ENCODE measurements around the gene STK33.

The STK33 gene

DNA sequence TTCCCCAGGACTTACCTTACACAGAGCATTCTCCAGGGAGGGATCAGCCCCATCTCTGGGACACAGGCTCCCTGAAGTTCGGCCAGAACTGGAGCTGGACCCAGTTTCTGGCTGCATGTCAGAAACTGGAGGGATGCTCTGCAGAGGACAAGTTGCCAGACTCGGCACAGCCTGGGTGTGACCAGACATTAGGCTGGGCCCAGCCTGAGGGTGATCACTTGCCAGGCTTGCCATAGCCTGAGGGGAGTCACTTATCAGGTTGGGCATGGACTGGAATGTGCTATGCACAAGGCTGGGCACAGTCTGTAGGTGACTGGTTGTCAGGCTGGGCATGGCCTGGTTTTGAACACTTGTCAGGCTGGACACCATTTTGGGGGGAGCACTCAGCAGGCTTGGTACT lies 30.7 kb upstream of the STK33 start:
- no peak overlapping the region for H3K27ac ChIP-seq (ENCODE audit: insufficient read depth, low read depth, low read length, poor library complexity, severe bottlenecking)

DNA sequence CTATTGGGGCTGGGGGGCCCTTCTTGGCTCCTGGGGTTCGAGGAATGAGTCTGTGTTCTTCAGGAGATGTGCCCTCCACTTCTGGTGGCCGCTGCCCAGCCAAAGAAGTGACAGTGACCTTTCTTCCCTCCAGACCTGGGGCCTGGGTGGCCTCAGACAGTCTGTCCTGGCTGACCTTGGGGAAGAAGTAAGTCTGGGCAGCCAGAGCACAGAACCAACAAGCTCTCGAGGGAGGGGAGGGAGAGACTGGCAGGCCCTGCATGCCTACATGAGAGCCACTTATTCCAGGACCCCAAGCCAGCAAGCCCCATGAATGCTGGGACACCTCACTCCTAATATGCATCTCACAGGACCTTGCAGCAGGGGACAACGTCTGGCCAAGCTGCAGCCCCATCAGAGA lies 27.1 kb upstream of the STK33 start:
- H3K9me3 ChIP-seq (ENCODE audit: control insufficient read depth, low read length), result no peaks in the 10 kb centered on the region
- no peaks in the 10 kb centered on the region for H3K27me3 ChIP-seq (ENCODE audit: control insufficient read depth, insufficient read depth, low read length, poor library complexity, severe bottlenecking)
- no peaks in the 10 kb centered on the region for H3K4me1 ChIP-seq (ENCODE audit: control insufficient read depth, insufficient read depth, low read length)
- 83 to 84% methylated on average over 4 of the region's 4 CpGs for WGBS, 2 experiments
- no peaks in the 10 kb centered on the region for H3K36me3 ChIP-seq (ENCODE audit: control insufficient read depth, insufficient read depth, low read length)
- no peak overlapping the region for H3K27ac ChIP-seq (ENCODE audit: insufficient read depth, low read depth, low read length, poor library complexity, severe bottlenecking)
- H3K4me3 ChIP-seq (ENCODE audit: insufficient read depth, low read depth, low read length), result no peak overlapping the region

More for the DNA sequence above, 30.7 kb upstream of the STK33 start:
- Histone ChIP-seq H3K4me1 (ENCODE audit: control insufficient read depth, insufficient read depth, low read length) (no peaks in the 10 kb centered on the region), H3K27me3 (ENCODE audit: control insufficient read depth, insufficient read depth, low read length, poor library complexity, severe bottlenecking) (no peaks in the 10 kb centered on the region), H3K4me3 (ENCODE audit: insufficient read depth, low read depth, low read length) (no peak overlapping the region), H3K9me3 (ENCODE audit: control insufficient read depth, low read length) (no peaks in the 10 kb centered on the region), H3K36me3 (ENCODE audit: control insufficient read depth, insufficient read depth, low read length) (no peaks in the 10 kb centered on the region)
- WGBS, 2 experiments, result 93 to 95% methylated on average over 2 of the region's 2 CpGs

DNA sequence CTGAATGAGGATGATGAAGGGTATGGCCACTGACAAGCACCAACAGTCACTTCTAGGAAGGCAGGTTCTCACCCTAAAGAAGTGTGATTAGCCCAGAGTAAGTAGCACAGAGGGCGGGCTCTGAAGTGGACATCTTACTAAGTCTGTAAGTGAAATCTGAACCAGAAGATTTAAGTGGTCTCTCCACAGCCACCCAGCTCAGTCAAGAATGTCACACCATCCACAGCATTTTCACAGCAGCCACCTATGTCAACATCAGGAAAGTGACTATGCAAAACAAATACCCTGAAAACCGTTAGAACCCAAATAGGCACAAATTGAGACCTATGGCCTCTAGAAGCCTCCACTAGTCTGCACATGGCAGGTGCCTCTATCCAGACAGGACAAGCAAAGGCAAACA lies 23.0 kb upstream of the STK33 start:
- peaks cover 4% of the 10 kb centered on the region for H3K4me1 ChIP-seq (ENCODE audit: control insufficient read depth, insufficient read depth, low read length)
- H3K4me3 ChIP-seq (ENCODE audit: insufficient read depth, low read depth, low read length), result no peak overlapping the region
- H3K36me3 ChIP-seq (ENCODE audit: control insufficient read depth, insufficient read depth, low read length), result no peaks in the 10 kb centered on the region
- no peaks in the 10 kb centered on the region for H3K9me3 ChIP-seq (ENCODE audit: control insufficient read depth, low read length)
- WGBS, 2 experiments, result 92 to 93% methylated on average over 2 of the region's 2 CpGs
- no peak overlapping the region for H3K27ac ChIP-seq (ENCODE audit: insufficient read depth, low read depth, low read length, poor library complexity, severe bottlenecking)
- H3K27me3 ChIP-seq (ENCODE audit: control insufficient read depth, insufficient read depth, low read length, poor library complexity, severe bottlenecking), result no peaks in the 10 kb centered on the region

DNA sequence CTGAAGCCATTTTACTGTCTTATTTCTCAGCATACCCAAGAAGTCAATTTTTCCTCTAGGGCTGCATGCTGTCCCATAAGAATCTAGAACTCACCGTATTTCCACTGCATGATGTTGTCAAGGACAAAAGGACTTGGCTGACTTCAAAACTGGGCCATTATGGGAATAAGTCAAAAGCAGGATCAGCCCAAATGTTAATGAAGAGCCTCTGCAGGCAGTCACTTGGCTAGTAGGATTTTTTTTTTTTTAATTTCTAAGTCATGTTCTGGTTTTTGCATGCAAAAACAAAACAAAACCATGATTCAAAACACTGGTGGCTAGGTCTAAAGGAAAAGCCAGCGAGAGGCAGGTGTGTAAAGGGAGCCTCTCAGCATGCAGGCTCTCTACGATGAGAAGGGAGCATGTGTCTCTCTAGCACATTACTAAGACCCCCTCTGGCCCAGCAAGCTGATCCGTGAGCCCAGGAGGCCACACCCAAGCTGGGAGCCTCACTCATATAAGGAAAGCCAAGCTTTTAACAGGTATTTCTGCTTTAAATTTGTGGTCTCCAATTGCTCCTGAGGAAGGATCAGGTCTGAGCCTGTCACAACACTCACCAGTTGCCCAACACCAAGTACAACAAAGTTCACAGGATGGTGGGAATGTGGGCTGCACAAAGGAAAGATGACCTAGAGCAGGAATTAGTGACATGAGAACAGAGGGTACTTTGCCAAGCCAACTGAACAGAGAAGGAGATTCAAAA lies 21.4 kb upstream of the STK33 start:
- no peaks in the 10 kb centered on the region for H3K36me3 ChIP-seq (ENCODE audit: control insufficient read depth, insufficient read depth, low read length)
- peaks cover 4% of the 10 kb centered on the region for H3K4me1 ChIP-seq (ENCODE audit: control insufficient read depth, insufficient read depth, low read length)
- WGBS, 2 experiments, result 65 to 66% methylated on average over 4 of the region's 4 CpGs
- H3K9me3 ChIP-seq (ENCODE audit: control insufficient read depth, low read length), result no peaks in the 10 kb centered on the region
- no peak overlapping the region for H3K4me3 ChIP-seq (ENCODE audit: insufficient read depth, low read depth, low read length)
- no peaks in the 10 kb centered on the region for H3K27me3 ChIP-seq (ENCODE audit: control insufficient read depth, insufficient read depth, low read length, poor library complexity, severe bottlenecking)
- no peak overlapping the region for H3K27ac ChIP-seq (ENCODE audit: insufficient read depth, low read depth, low read length, poor library complexity, severe bottlenecking)

DNA sequence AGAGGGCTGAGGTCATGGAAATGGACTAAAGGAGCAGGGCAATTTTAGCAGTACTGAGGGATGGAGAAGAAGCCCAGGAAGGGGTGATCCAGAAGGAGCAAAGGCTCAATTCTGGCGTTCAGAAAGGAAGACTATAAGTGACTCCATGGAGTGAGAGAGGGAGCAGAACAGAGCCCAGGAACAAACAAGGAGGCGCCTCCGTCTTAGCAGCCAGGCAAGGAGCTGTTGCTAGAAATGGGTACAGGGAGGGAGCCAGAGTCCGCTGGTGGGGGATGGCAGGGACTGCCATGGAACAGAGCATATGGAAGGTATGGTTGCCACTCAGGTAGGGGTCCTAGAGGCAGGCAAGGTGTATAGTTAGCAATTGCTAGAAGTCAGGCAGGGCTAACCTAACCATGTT lies 20.5 kb upstream of the STK33 start:
- WGBS, 2 experiments, result 92 to 94% methylated on average over 4 of the region's 4 CpGs
- Histone ChIP-seq H3K9me3 (ENCODE audit: control insufficient read depth, low read length) (no peaks in the 10 kb centered on the region), H3K4me3 (ENCODE audit: insufficient read depth, low read depth, low read length) (no peak overlapping the region), H3K36me3 (ENCODE audit: control insufficient read depth, insufficient read depth, low read length) (no peaks in the 10 kb centered on the region), H3K4me1 (ENCODE audit: control insufficient read depth, insufficient read depth, low read length) (peaks cover 4% of the 10 kb centered on the region), H3K27me3 (ENCODE audit: control insufficient read depth, insufficient read depth, low read length, poor library complexity, severe bottlenecking) (no peaks in the 10 kb centered on the region), H3K27ac (ENCODE audit: insufficient read depth, low read depth, low read length, poor library complexity, severe bottlenecking) (no peak overlapping the region)

DNA sequence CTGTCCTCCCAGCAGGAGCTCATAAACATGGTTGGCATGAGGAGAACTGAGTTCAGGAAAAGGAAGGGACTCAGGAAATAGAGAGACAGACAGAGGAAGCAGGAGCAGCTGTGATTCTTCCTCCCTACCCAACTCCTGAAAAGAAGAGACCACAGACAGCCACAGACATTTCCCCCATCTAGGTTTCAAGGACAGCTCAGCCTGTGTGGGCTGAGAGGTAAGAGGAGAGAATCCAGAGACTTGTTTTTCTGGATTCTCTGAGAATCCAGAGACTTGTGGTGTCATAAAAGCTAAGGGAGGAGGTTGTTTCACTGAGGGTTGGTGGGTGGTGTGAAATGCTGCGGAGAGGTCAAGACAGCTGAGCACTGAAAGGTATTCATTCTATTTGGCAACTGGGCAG lies 19.0 kb upstream of the STK33 start:
- WGBS, 2 experiments, result 88 to 89% methylated on average over 1 of the region's 1 CpG
- H3K4me3 ChIP-seq (ENCODE audit: insufficient read depth, low read depth, low read length), result no peak overlapping the region
- H3K27ac ChIP-seq (ENCODE audit: insufficient read depth, low read depth, low read length, poor library complexity, severe bottlenecking), result no peak overlapping the region
- no peaks in the 10 kb centered on the region for H3K9me3 ChIP-seq (ENCODE audit: control insufficient read depth, low read length)
- H3K36me3 ChIP-seq (ENCODE audit: control insufficient read depth, insufficient read depth, low read length), result no peaks in the 10 kb centered on the region
- peaks cover 4% of the 10 kb centered on the region for H3K4me1 ChIP-seq (ENCODE audit: control insufficient read depth, insufficient read depth, low read length)
- H3K27me3 ChIP-seq (ENCODE audit: control insufficient read depth, insufficient read depth, low read length, poor library complexity, severe bottlenecking), result no peaks in the 10 kb centered on the region

DNA sequence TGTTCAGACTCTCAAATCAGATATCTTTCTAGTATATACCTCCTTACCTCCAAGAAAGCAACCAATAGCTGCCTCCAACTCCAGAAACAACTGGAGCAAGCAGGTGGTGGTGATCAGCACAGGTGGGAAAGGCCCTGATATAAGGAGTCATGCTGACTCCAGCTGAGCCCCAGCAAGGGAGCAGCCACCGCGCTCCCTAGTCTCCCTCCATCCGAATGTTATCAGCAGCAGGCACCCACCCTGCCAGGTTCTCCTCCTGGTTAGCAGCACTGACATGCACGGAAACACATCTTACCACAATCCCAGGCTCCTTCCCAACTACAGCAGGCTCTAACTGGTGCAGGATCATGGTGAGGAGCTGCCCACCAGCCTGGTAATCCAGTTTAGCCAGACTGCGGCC lies 18.5 kb upstream of the STK33 start:
- Histone ChIP-seq H3K27ac (ENCODE audit: insufficient read depth, low read depth, low read length, poor library complexity, severe bottlenecking) (no peak overlapping the region), H3K4me3 (ENCODE audit: insufficient read depth, low read depth, low read length) (no peak overlapping the region), H3K27me3 (ENCODE audit: control insufficient read depth, insufficient read depth, low read length, poor library complexity, severe bottlenecking) (no peaks in the 10 kb centered on the region), H3K36me3 (ENCODE audit: control insufficient read depth, insufficient read depth, low read length) (no peaks in the 10 kb centered on the region), H3K9me3 (ENCODE audit: control insufficient read depth, low read length) (no peaks in the 10 kb centered on the region), H3K4me1 (ENCODE audit: control insufficient read depth, insufficient read depth, low read length) (peaks cover 4% of the 10 kb centered on the region)
- 90 to 93% methylated on average over 5 of the region's 5 CpGs for WGBS, 2 experiments

DNA sequence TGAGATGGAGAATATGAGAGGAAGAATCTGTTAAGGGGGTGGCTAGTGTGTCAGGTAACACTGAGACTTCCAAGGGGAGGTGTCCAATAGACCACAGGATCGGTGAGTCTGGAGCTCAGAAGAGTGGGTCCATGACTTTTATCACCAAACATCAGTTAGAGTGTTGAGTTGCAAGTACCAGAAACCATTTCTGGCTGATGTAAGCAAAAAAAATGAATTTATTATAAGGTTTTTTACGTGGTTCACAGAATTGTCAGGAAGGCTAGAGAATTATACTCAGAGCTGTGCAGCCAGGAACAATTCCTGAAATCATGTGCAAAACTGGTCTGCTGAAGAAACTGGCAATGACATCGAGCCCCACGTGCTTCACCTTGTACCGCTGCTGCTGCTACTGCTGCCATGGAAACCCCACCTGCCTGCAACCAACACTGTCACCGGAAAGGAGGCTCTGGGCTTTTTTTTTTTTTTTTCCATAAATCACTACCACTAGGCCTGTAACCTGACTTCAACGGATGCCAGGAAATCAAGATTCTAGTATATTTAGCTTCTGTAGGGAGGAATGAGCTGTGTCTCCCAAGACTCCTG lies 16.6 kb upstream of the STK33 start:
- peaks cover 4% of the 10 kb centered on the region for H3K4me1 ChIP-seq (ENCODE audit: control insufficient read depth, insufficient read depth, low read length)
- no peak overlapping the region for H3K27ac ChIP-seq (ENCODE audit: insufficient read depth, low read depth, low read length, poor library complexity, severe bottlenecking)
- 69 to 70% methylated on average over 7 of the region's 7 CpGs for WGBS, 2 experiments
- no peaks in the 10 kb centered on the region for H3K27me3 ChIP-seq (ENCODE audit: control insufficient read depth, insufficient read depth, low read length, poor library complexity, severe bottlenecking)
- no peaks in the 10 kb centered on the region for H3K36me3 ChIP-seq (ENCODE audit: control insufficient read depth, insufficient read depth, low read length)
- H3K9me3 ChIP-seq (ENCODE audit: control insufficient read depth, low read length), result no peaks in the 10 kb centered on the region
- no peak overlapping the region for H3K4me3 ChIP-seq (ENCODE audit: insufficient read depth, low read depth, low read length)

DNA sequence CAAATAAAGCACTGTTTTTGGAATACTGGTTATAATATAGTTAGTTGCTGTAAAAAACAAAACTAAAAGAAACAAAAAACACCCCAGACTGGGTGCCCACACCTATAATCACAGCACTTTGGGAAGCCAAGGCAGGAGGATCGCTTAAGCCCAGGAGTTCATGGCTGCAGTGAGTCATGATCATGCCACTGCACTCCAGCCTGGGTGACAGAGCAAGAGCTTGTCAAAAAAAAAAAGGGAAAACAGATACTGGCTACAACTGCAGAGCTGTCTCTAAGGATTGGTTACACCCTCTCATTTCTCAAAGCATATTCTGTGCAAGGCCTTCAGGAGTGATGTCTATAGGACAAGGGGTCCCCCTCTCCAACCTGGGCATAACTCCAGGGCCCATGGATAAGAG lies 14.6 kb upstream of the STK33 start:
- peaks cover 4% of the 10 kb centered on the region for H3K4me1 ChIP-seq (ENCODE audit: control insufficient read depth, insufficient read depth, low read length)
- WGBS, 2 experiments, result 93 to 97% methylated on average over 1 of the region's 1 CpG
- no peaks in the 10 kb centered on the region for H3K27me3 ChIP-seq (ENCODE audit: control insufficient read depth, insufficient read depth, low read length, poor library complexity, severe bottlenecking)
- H3K36me3 ChIP-seq (ENCODE audit: control insufficient read depth, insufficient read depth, low read length), result no peaks in the 10 kb centered on the region
- no peak overlapping the region for H3K27ac ChIP-seq (ENCODE audit: insufficient read depth, low read depth, low read length, poor library complexity, severe bottlenecking)
- no peaks in the 10 kb centered on the region for H3K9me3 ChIP-seq (ENCODE audit: control insufficient read depth, low read length)
- no peak overlapping the region for H3K4me3 ChIP-seq (ENCODE audit: insufficient read depth, low read depth, low read length)

DNA sequence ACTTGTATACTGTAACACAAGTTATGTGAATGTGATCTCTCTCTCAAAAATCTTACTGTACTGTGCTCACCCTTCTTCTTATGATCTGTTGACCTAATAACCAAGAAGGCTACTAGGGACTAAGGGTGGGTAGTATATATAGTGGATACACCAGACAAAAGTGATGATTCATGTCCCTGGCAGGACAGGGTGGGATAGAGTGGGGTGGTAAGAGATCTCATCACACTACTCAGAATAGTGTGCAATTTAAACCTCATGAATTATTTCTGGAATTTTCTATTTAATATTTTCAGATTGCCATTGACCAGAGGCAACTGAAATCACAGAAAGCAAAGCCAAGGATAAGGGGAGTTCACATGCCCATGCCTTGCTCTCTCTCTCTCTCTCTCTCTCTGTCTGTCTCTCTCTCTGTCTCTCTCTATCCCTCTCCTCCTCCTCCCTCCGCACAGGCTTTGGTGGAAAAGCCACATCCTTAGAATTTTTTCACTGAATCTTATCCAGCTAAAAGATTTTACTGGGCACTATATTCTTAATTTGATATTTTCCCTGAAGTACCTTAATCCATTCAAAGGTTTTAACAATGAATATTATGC lies 12.0 kb upstream of the STK33 start:
- 83 to 95% methylated on average over 1 of the region's 1 CpG for WGBS, 2 experiments

More for the DNA sequence above, 12.0 kb upstream of the STK33 start:
- no peaks in the 10 kb centered on the region for H3K27me3 ChIP-seq (ENCODE audit: control insufficient read depth, insufficient read depth, low read length, poor library complexity, severe bottlenecking)
- H3K36me3 ChIP-seq (ENCODE audit: control insufficient read depth, insufficient read depth, low read length), result no peaks in the 10 kb centered on the region
- no peak overlapping the region for H3K4me3 ChIP-seq (ENCODE audit: insufficient read depth, low read depth, low read length)
- no peaks in the 10 kb centered on the region for H3K4me1 ChIP-seq (ENCODE audit: control insufficient read depth, insufficient read depth, low read length)
- H3K27ac ChIP-seq (ENCODE audit: insufficient read depth, low read depth, low read length, poor library complexity, severe bottlenecking), result no peak overlapping the region
- H3K9me3 ChIP-seq (ENCODE audit: control insufficient read depth, low read length), result no peaks in the 10 kb centered on the region

All from ectodermal cell (in vitro differentiated cells).